LNCAP (cell line): Measurements from ENCODE around the gene CST8.

Experiments
- TF ChIP-seq, protein P1 (sequence below): fragments of 450-650 bp; IDR thresholded peaks from 2 replicates; pipeline ENCODE4 v1.5.1; 2017; ENCODE audit warnings: mild to moderate bottlenecking

Gene CST8

DNA sequence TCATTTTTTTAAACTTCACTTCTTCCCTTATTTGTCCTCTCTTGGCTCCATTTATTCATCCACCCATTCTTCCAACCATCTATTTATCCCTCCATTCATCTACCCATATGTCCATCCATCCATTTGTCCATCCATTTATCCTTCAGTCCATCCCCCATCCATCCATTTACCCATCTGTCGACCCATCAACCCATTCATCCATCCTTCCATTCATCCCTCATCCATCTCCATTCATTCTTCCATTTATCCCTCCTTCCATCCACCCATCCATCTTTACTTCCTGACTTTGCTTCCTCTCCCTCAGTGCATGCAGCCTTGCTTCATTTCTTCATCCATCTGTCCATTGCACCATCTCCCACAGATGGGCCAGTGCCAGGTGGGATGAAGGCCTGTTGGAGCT is 40.0 kb upstream of the CST8 start:
- TF ChIP-seq, protein P1, sequence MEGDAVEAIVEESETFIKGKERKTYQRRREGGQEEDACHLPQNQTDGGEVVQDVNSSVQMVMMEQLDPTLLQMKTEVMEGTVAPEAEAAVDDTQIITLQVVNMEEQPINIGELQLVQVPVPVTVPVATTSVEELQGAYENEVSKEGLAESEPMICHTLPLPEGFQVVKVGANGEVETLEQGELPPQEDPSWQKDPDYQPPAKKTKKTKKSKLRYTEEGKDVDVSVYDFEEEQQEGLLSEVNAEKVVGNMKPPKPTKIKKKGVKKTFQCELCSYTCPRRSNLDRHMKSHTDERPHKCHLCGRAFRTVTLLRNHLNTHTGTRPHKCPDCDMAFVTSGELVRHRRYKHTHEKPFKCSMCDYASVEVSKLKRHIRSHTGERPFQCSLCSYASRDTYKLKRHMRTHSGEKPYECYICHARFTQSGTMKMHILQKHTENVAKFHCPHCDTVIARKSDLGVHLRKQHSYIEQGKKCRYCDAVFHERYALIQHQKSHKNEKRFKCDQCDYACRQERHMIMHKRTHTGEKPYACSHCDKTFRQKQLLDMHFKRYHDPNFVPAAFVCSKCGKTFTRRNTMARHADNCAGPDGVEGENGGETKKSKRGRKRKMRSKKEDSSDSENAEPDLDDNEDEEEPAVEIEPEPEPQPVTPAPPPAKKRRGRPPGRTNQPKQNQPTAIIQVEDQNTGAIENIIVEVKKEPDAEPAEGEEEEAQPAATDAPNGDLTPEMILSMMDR, result no peak

DNA sequence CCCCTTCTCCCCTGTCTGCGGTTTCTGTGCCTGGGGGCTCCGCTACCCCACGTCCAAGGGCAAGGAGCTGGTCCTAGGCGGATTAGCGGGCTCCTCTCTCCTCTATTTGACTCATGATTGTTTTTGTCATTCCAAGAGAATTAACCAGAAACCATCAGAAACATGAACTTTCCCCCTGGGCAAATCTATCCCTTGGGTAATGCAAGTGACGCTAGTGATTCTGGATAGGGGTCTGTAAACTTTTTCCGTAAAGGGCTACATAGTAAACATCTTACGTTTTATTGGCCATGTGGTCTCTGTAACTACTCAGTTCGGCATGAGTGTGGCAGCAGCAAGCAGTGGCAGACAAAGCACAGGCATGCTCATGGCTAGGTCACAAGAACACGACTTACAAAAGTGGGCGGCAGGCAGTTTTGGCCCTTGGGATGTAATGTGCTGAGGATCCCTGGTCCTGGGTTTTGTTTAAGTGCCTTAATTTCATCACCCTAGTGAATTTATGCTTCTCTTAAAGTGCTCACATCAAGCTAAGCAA is 38.9 kb upstream of the CST8 start:
- TF ChIP-seq, protein P1, result no peak

DNA sequence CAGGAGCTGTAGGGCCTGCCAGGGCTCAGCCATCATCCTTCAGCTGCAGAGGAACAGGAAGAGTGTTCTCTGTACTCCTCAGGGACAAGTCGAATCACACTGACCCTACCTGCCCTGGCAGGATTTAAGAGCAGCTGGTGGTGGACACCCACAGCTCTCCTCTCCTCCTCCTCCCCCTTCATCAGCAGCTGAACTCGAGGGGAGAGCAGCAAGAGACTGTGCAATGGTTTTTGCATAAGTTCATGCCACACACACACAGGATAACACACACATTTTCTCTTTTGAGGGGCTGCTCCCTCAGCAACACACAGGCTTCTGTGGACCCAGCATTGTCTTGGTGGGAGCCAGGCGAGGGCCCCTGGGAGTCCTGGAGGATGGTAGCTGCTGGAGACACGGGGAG is 38.1 kb upstream of the CST8 start, which contains the start of gene CST11:
CST11 (minus strand) TSS at position 101 of the 400 bp plus-strand sequence; CDS start at position 36, 65 bp downstream.
- TF ChIP-seq, protein P1, result no peak

DNA sequence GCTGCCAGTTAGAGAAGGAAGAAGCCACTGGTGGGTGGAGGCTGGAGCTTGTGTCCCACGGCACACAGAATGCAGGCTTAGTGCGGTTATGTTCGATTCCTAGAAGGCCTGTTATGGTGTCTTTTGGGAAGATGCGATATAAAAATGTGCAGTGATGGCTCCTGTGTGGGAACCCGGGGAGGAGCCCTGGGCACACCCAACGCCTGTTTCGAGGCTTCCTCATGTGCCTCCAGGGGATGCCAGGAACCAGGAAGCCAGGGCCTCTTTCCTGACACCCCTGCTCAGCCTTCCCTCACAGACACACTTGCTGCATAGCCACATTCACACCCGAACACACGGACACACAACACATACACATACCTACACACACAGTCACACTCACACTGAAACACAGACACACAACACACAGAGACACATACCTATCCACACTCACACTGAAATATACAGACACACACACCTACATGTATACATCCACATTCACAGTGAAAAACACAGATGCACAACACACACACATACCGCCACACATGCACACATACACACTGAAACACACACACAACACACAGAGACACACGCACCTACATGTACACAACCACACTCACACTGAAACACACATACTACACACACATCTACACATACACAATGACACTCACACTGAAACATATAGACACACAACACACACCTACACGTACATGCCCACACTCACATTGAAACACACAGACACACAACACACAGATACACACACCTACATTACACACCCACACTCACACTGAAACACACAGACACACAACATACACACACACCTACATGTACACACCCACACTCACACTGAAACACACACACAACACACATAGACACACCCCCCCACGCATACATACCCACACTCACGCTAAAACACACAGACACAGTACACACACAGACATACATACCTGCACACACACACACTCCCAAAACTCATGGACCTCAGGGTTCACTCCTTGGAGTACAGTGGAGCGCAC is 37.1 kb upstream of the CST8 start:
- TF ChIP-seq, protein P1, result no peak

DNA sequence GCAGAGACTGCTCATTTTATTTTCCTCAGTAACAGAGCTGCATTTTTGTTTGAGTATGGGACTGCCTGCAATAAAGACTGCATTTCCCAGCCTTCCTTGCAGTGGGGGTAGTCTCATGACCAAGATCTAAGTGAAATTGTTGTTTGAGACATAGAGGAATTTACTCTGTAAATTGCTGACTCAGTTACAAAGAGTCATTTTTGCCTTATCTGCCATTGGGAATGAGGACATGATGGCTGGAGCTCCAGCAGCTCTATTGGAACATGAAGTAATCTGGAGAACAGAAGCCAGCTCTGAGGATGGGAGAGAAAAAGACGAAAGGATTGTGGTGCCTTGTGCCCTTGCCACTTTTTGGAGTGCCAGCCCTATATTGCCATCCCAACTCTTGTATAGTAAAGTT is 36.1 kb upstream of the CST8 start:
- TF ChIP-seq, protein P1, result no peak

DNA sequence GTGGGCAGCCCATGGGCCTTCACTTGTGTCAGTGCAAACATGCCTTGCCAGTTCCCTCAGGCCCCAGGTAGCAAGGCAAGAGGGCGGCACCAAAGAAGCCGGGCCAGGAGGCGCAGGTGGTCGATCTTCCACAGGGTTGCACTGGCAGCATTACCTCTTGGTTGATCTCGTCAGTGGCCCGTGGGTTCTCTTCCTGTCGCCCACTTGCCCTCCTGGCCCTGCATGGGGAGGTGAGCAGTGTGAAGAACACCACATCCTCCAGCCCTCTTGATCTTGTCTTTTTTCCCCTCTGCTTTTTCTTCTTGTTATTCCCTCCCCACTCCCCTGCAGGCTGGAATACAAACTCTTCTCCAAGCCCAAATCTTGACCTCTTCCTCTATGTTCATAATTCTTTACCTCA is 35.3 kb upstream of the CST8 start:
- TF ChIP-seq, protein P1, result no peak

DNA sequence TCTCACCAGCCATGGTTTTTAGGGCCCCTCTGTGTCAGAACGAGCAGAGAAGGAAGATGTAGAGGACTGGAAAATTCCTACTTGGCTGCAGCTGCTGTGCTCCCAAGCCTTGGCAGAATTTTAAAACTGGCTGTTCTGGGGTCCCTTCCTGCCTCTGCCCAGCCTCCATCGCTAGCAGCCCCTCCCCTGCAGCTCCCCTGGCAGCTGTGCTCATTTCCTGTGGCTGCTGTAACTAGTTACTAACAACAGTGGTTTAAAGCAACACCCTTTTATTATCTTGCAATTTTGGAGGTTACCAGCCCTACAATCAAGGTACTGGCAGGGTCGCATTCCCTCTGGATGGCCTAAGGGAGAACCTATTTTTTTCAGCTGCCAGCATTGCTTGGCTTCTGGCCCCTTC is 34.5 kb upstream of the CST8 start:
- TF ChIP-seq, protein P1, result no peak
